HG03103 (cell line): ENCODE results near the gene GRIA4.
"Not testable (repeated sequence)": the region's sequence is repeated elsewhere in the genome, so short reads cannot be mapped to it uniquely, and the experiment has no call there.

ENCODE experiments used
- ATAC-seq: cut with Tn5 transposase; IDR thresholded peaks from one replicate; pipeline ENCODE4 v1.9.1; 2021; ENCODE audit warnings: low read depth; ENCODE audit not compliant: unreplicated experiment

GRIA4 gene

GRCh38 chr11:105718641-105719040 lies 108.8 kb downstream of the GRIA4 start:
- no peak for ATAC-seq

- peak; percentile 71 for ATAC-seq
Measured at GRCh38 chr11:105719073-105719822, 109.4 kb downstream of the GRIA4 start.

- no peak for ATAC-seq
Measured at GRCh38 chr11:105720096-105720495, 110.2 kb downstream of the GRIA4 start.

DNA sequence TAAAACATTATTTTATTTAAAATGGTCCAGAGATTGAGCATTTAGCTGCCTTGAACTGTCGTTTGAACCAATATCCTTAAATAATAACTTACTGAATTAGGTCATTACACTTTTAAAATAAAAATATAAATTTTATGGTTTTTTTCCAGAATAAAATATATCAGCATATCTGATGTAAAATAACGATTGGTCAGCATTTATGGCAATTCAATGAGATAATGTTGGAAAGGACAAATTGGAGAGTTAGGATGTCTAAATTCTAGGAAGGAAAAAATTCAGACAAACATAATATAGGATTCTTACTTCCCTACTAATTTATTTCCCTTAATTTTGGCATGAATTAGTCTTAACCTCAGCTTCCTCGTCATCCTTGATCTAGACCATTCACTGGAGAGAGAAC lies 113.4 kb downstream of the GRIA4 start:
- ATAC-seq: no peak

DNA sequence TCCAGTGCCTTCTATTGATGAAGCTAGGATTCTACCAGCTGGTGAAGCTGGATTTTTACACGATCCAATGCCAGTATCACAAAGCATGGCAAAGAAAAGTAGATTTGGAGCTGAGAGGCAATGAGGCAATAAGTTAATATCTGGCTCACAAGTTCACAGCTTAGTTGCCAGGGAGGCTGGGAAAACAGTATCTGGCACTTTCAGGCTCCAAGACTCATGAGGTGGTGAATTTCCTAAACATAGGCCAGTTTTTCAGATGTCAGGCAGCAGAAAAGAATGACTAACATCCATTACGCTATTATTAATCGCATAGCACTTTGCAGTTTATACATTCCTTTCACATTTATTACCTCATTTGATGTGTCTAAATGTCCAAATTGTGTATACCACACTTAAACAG lies 122.7 kb downstream of the GRIA4 start:
- ATAC-seq: no peak

DNA sequence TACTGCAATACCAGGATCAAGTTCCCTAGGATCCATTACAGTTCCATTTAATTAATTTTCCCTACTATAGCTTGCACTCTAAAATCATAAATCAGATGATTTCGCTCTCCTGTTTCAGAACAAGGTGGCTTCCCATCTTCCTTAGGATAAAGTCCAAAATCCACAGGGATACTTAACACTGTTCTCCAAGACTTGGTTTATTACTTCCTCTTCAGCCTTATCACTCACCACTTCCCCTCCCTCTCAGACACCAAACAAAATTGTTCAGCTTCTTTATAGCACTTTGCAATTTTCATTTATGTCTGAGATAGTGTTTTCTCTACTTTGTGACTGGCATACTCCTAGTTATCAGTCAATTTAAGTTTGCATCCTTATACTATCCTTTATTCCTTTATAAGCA lies 124.6 kb downstream of the GRIA4 start:
- no peak for ATAC-seq

DNA sequence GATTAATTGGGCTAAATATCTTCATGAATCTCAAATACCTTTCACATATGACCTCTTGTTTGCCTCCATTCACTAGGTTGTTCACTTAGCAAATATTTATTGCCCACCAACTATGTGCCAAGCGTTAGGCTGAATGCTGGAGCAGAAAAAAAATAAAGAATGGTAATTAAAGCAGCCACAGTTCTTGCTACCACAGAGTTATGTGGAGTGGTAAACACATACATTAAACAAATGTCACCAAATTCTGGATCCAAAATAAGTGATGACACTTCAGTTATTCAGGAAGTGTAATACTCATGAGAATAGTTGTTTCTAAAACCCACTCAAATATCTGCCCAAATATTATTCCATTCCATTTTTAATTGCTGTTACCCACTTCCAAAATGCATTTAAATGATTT lies 128.4 kb downstream of the GRIA4 start:
- no peak for ATAC-seq

DNA sequence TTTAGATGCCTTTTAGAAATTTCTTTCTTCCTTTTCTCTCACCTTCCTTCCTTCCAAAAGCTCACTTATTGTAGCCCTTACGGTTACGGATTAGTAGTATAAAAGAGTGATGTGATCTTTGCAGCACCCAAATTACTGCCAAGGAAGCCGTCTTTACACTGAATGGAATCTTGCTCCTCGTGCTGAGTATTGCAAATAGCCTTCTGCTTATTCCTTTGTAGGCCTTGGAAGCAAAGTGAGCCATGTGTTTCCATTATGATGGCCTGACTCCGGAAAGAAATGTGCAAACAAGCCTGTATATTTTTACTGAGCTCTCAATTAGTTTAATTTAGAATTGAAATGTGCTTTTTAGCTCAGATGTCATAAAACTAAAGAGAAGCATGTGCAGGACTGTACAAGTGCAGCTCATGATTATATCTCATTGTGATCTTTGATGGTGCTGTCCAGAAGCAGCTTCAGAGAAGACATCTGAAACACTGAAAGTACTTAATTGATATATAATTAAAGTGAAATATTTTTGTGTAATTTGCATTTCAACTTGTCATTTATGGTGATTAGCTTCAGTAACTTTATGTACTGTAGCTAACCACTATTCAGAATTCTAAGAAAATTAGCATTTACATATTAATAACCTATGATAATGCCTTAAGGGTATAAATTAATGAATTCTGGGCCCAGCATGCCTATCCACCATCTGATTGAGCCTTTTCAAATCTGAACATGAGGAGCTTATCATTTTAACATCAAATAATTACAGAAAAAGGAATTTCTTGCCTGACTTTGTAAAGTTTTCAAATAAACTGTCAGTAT lies 129.3 kb downstream of the GRIA4 start:
- no peak for ATAC-seq

DNA sequence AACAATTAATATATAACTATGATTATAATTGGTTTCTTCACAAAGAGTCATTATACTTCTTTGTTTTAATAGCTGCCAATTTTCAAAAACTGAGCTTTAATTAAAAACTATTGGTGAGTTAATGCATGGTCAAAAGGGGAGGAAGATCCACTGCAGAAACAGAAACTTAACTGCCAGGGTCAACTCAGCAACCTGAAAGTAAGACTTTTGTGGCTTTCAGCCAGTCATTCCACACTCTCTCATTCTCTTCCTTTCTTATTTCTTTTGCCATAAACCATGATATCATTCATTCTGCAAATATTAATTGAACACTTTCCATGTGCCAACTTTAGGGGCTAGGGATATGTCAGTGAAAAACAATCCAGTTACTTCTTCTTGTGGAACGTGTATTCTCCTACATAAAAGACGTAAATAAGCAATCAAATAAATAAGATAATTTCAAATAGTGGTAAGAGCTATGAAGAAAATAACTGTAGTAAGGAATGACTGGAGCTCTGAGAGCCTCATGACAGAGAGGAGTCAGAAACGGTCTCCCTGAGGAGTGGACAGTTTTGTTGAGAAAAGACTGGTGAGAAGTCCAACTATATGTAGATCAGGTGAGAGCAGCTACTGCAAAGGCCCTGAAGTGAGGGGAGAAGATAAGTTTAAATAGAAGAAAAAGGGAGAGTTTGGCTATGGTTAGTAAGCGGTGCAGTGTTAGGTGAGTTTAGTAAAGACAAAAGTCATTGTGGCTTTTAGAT lies 130.5 kb downstream of the GRIA4 start:
- peak; percentile 85 for ATAC-seq

- ATAC-seq: no peak
Measured at GRCh38 chr11:105741488-105742020, 131.7 kb downstream of the GRIA4 start.

- ATAC-seq: no peak
Measured at GRCh38 chr11:105754260-105754659, 144.4 kb downstream of the GRIA4 start.

DNA sequence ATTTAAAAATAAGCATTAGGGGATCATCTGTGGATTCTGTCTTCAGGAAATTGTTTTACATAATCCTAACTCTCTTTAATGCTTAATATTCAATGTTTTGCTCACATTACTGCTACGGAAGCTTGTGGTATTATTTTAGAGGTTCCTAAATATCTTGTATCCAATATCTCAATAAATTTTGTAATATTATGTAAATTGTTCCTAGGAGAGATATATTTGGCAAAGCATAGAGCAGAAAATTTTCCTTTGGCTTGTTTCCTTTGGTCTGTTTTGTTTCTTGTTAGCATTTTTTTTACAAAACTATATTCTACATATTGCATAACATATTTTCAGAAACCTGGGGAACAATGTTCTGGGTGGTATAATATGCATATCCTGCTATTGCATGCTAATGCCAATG lies 144.8 kb downstream of the GRIA4 start:
- no peak for ATAC-seq

- no peak for ATAC-seq
Measured at GRCh38 chr11:105757107-105757506, 147.2 kb downstream of the GRIA4 start.

- no peak for ATAC-seq
Measured at GRCh38 chr11:105763594-105763993, 153.7 kb downstream of the GRIA4 start.

DNA sequence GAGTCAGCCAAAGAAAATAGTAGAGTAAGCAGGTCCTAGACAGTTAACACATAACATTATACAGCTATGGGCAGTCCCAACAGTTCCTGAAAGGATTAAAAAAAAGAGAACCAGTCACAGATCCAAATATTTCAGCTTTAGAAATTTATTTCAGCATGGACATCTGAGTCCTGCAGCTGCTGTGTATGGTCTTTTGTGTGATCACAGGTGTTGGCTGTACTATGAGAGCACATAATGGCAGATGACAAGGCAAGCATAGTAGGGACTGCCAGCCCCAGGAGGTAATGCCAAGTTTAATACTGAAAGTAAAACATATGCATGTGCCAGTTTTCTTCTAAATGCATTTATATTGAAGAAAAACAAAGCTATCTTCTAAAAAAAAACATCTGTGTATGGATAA lies 158.1 kb downstream of the GRIA4 start:
- ATAC-seq: no peak

- no peak for ATAC-seq
Measured at GRCh38 chr11:105769627-105770026, 159.8 kb downstream of the GRIA4 start.

GRCh38 chr11:105773452-105773851 lies 163.6 kb downstream of the GRIA4 start:
- not testable (repeated sequence) for ATAC-seq

DNA sequence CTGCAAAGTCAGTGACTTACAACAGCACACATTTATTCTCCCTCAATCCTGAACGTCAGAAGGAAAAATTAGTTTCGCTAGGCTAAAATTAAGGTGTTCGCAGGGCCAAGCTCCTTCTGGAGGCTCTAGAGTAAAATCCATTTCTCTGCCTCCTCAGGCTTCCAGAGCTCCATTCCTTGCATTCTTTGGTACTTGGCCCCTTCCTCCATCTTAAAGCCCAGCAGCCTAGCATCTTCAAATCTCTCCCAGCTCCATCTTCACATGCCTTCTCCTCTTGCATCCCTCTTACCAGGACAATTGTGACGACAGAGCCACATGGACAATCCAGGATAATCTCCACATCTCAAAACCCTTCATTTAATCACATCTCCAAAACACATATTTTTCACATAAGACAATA lies 165.0 kb downstream of the GRIA4 start:
- no peak for ATAC-seq

DNA sequence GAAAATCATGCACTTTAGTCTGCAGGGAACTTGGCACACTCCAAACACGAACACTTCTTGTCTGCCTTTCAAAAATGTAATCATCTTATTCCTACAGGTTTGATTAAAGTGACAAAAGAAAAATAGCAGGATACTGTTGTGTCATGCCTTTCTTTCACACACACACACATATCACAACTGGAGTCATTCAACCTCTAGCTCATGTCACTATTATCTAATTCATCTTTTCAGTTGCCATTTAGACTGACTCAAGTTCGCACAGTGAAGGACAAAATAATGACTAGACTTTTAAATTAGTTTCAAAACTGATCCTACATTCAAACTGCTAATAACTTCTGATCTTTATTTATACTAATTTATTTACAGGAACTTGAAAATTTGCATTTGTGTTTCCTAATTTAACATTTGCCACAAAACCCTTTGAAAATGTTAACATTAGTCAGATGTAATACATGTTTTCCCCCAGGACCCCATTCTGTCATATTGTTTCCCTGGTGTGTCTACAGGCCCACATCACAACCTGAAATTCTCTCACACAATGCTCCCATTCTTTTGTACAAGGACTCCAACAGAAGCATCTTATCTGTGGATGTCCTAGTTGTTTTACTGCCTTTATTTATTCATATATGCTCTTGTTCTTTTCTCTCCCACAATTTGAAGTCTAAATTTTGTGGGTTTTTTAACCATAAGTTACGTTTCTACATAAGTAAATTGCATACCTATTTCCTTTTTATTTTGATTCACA lies 171.1 kb downstream of the GRIA4 start:
- ATAC-seq: no peak

DNA sequence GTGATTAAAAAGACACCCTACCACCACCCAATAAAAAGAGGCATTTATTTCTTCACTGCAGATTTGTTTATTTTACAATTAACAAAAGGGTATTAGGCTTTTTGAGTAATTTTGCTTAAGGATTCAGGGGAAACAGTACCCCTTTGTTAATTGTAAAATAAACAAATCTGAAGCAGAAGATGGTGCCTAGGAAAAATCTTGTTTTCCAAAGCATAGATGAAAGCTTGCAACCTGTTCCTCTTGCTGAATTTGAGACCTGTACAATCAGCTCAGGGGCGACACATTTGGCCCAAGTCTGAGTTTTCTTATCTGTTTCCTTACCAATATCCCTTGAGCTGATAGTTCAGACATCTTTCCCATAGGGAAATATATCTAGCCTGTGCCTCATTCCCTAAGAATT lies 171.9 kb downstream of the GRIA4 start:
- no peak for ATAC-seq
